HL-60/S4 treated with phorbol 12-myristate 13-acetate at 8.2 ng/mL for 4 days and 3 days (cell line): ENCODE data around the gene BDH2.

Source experiments
- in situ Hi-C: fragments of 300-500 bp; cut with MboI; formaldehyde crosslinking; loops from 2 replicates; pipeline ENCODE4 v1.15.0; 2022; ENCODE audit warnings: low sequenced_read_pairs

The BDH2 gene

GRCh38 chr4:103099691-103100392 is at the start of gene BDH2:
TSS of gene BDH2 (minus strand) at chr4:103099834. CDS start at chr4:103096254, 3,580 bp downstream.
- in situ Hi-C loops: no loop called here

GRCh38 chr4:103144926-103145325 is 45.3 kb upstream of the BDH2 start:
- in situ Hi-C loops: no loop called here

- in situ Hi-C loops: no loop called here
These were observed 37.8 kb upstream of the BDH2 start for GRCh38 chr4:103137446-103137827.

GRCh38 chr4:103136671-103137445 is 37.2 kb upstream of the BDH2 start:
- in situ Hi-C loops: no loop called here

GRCh38 chr4:103129174-103129573 is 29.5 kb upstream of the BDH2 start:
- in situ Hi-C loops: no loop called here

GRCh38 chr4:103126126-103126525 is 26.5 kb upstream of the BDH2 start:
- in situ Hi-C loops: no loop called here

GRCh38 chr4:103123114-103123513 is 23.5 kb upstream of the BDH2 start:
- in situ Hi-C loops: no loop called here

GRCh38 chr4:103118166-103118565 is 18.5 kb upstream of the BDH2 start:
- in situ Hi-C loops: no loop called here

- in situ Hi-C loops: no loop called here
These were observed 12.0 kb upstream of the BDH2 start for GRCh38 chr4:103111598-103111997.

- in situ Hi-C loops: no loop called here
These were observed 8.9 kb upstream of the BDH2 start for GRCh38 chr4:103108542-103108941.

GRCh38 chr4:103105558-103106356 is 6.1 kb upstream of the BDH2 start:
- in situ Hi-C loops: no loop called here

- in situ Hi-C loops: no loop called here
These were observed 5.3 kb upstream of the BDH2 start for GRCh38 chr4:103104886-103105285.

- in situ Hi-C loops: no loop called here
These were observed 1.1 kb upstream of the BDH2 start for GRCh38 chr4:103100691-103101090.

- in situ Hi-C loops: no loop called here
These were observed 736 bp downstream of the BDH2 start for GRCh38 chr4:103098756-103099440.

- in situ Hi-C loops: no loop called here
These were observed 1.3 kb downstream of the BDH2 start for GRCh38 chr4:103098341-103098740.

- in situ Hi-C loops: no loop called here
These were observed 2.5 kb downstream of the BDH2 start for GRCh38 chr4:103097112-103097511.

- in situ Hi-C loops: no loop called here
These were observed 4.6 kb downstream of the BDH2 start for GRCh38 chr4:103095080-103095479.

GRCh38 chr4:103092245-103092644 is 7.4 kb downstream of the BDH2 start:
- in situ Hi-C loops: no loop called here

GRCh38 chr4:103091601-103092223 is 7.9 kb downstream of the BDH2 start:
- in situ Hi-C loops: no loop called here

GRCh38 chr4:103089481-103089880 is 10.2 kb downstream of the BDH2 start:
- in situ Hi-C loops: no loop called here

GRCh38 chr4:103086551-103086950 is 13.1 kb downstream of the BDH2 start:
- in situ Hi-C loops: no loop called here
